H1 (cell line): ENCODE results near the gene FAM120A. TPM values are rescaled to one million over a fixed set of nuclear protein-coding genes. Genes with fewer than 3 reads are reported as not detected.

ENCODE experiments used
- CTCF ChIA-PET: fragments of 300-600 bp; sonication (Branson Sonifier 250); formaldehyde crosslinking; loops from one replicate; lab custom pipeline; 2021; ENCODE audit not compliant: partially characterized antibody; lab: Charles Lee
- POLR2A ChIA-PET: fragments of 300-600 bp; sonication (Branson Sonifier 250); formaldehyde crosslinking; loops from one replicate; lab custom pipeline; 2021; ENCODE audit warnings: inconsistent platforms; ENCODE audit not compliant: partially characterized antibody; lab: Charles Lee
- DNase-seq, 2 experiments: peaks; one replicate each; pipeline versions ENCODE4 v3.0.0 to v3.0.0-alpha.2; 2010 to 2022; ENCODE audit warnings: low spot score in 2 of 2, low read depth in 1 of 2, mixed read lengths in 1 of 2
- FAIRE-seq: peaks from 2 replicates; lab custom pipeline; 2011; peaks lifted over from hg19 to GRCh38; lab: Jason Lieb, UNC
- H2AFZ ChIP-seq: 2 replicates; pipeline ENCODE4 v1.8.1; 2012; ENCODE audit warnings: low read length, inconsistent platforms
- H2AK5ac ChIP-seq: 2 replicates; pipeline ENCODE4 v1.6.1; 2013; ENCODE audit warnings: low read depth, low read length
- H2BK120ac ChIP-seq: replicated peaks from 2 replicates; pipeline ENCODE3; 2013; ENCODE audit warnings: low read depth, low read length, inconsistent platforms
- H2BK12ac ChIP-seq: 2 replicates; pipeline ENCODE4 v1.6.1; 2013; ENCODE audit warnings: low read depth, low read length
- H2BK15ac ChIP-seq: 2 replicates; pipeline ENCODE4 v1.6.1; 2013; ENCODE audit warnings: low read length
- H2BK20ac ChIP-seq: 2 replicates; pipeline ENCODE4 v1.6.1; 2013; ENCODE audit warnings: low read length
- H2BK5ac ChIP-seq: 2 replicates; pipeline ENCODE4 v1.6.1; 2013; ENCODE audit warnings: low read depth, low read length
- H3K14ac ChIP-seq: 2 replicates; pipeline ENCODE4 v1.6.1; 2013; ENCODE audit warnings: inconsistent platforms; ENCODE audit not compliant: insufficient read length
- H3K18ac ChIP-seq: 2 replicates; pipeline ENCODE4 v1.6.1; 2013; ENCODE audit warnings: low read length; ENCODE audit errors: extremely low read depth
- H3K23ac ChIP-seq: 2 replicates; pipeline ENCODE4 v1.6.1; 2013; ENCODE audit warnings: inconsistent platforms; ENCODE audit not compliant: insufficient read length
- H3K23me2 ChIP-seq: 2 replicates; pipeline ENCODE4 v1.6.1; 2013; ENCODE audit warnings: low read depth, low read length
- H3K27ac ChIP-seq: 2 replicates; pipeline ENCODE4 v1.6.1; 2011; ENCODE audit warnings: low read depth, low read length, inconsistent platforms
- H3K27me3 ChIP-seq, 4 experiments: replicated peaks in 1 of 4; 1 replicate in 1 of 4; 2 replicates in 3 of 4; pipeline versions ENCODE4 v1.6.1 to v1.8.1; 2011 to 2013; ENCODE audit warnings: low read length in 3 of 4, mild to moderate bottlenecking in 3 of 4, inconsistent platforms in 2 of 4, mixed read lengths in 2 of 4, moderate library complexity in 1 of 4; ENCODE audit not compliant: control insufficient read depth in 3 of 4, insufficient read depth in 3 of 4; ENCODE audit errors: extremely low read depth in 1 of 4
- H3K36me3 ChIP-seq, 4 experiments: 2 replicates each; pipeline versions ENCODE4 v1.6.1 to v1.8.1; 2011 to 2013; ENCODE audit warnings: mild to moderate bottlenecking in 4 of 4, low read length in 3 of 4, moderate library complexity in 2 of 4, control low read depth in 1 of 4, inconsistent platforms in 1 of 4; ENCODE audit not compliant: insufficient read depth in 4 of 4, control insufficient read depth in 2 of 4
- H3K4ac ChIP-seq: replicated peaks from 2 replicates; pipeline ENCODE3; 2013; ENCODE audit warnings: low read length, low read depth, mixed read lengths, inconsistent platforms; ENCODE audit not compliant: insufficient read length
- H3K4me1 ChIP-seq, 4 experiments: replicated peaks in 1 of 4; 1 replicate in 1 of 4; 2 replicates in 3 of 4; pipeline versions ENCODE4 v1.6.1 to v1.8.1; 2011 to 2013; ENCODE audit warnings: low read length in 3 of 4, inconsistent platforms in 2 of 4, mixed read lengths in 1 of 4; ENCODE audit not compliant: insufficient read depth in 4 of 4, control insufficient read depth in 3 of 4
- H3K4me2 ChIP-seq, 2 experiments: 2 replicates each; pipeline versions ENCODE4 v1.6.1 to v1.8.1; 2011 to 2013; ENCODE audit warnings: low read depth in 2 of 2, low read length in 2 of 2, control low read depth in 1 of 2, inconsistent platforms in 1 of 2, mild to moderate bottlenecking in 1 of 2; ENCODE audit not compliant: insufficient read depth in 1 of 2
- H3K4me3 ChIP-seq, 4 experiments: fragments of 200-600, 300-600 bp in 1 of 4; sonication (generic), shearing (Covaris generic), sonication (Bioruptor Twin) in 1 of 4; 2 replicates each; pipeline versions ENCODE4 v1.5.1 to v1.8.1; 2011 to 2016; ENCODE audit warnings: low read length in 4 of 4, low read depth in 3 of 4, control low read depth in 2 of 4, inconsistent platforms in 2 of 4, mild to moderate bottlenecking in 2 of 4, mixed read lengths in 1 of 4, moderate library complexity in 1 of 4; ENCODE audit not compliant: insufficient read depth in 2 of 4; ENCODE audit errors: extremely low read depth in 1 of 4
- H3K56ac ChIP-seq: replicated peaks from 2 replicates; pipeline ENCODE3; 2013; ENCODE audit warnings: low read depth, mild to moderate bottlenecking, mixed read lengths, low read length, inconsistent platforms; ENCODE audit not compliant: insufficient read length
- H3K79me1 ChIP-seq: 2 replicates; pipeline ENCODE4 v1.6.1; 2013; ENCODE audit warnings: low read depth, low read length, control low read depth
- H3K79me2 ChIP-seq, 2 experiments: 2 replicates each; pipeline versions ENCODE4 v1.6.1 to v1.8.1; 2012 to 2013; ENCODE audit warnings: low read length in 2 of 2, mild to moderate bottlenecking in 2 of 2, inconsistent platforms in 1 of 2; ENCODE audit not compliant: insufficient read depth in 2 of 2, control insufficient read depth in 1 of 2
- H3K9ac ChIP-seq, 4 experiments: replicated peaks in 1 of 4; 1 replicate in 1 of 4; 2 replicates in 3 of 4; pipeline versions ENCODE4 v1.6.1 to v1.8.1; 2011 to 2013; ENCODE audit warnings: low read depth in 3 of 4, low read length in 3 of 4, control low read depth in 2 of 4, mild to moderate bottlenecking in 2 of 4, moderate library complexity in 2 of 4, inconsistent platforms in 1 of 4; ENCODE audit errors: extremely low read depth in 1 of 4
- H3K9me3 ChIP-seq, 2 experiments: 2 replicates each; pipeline versions ENCODE4 v1.6.1 to v1.8.1; 2012 to 2013; ENCODE audit warnings: mild to moderate bottlenecking in 2 of 2, moderate library complexity in 2 of 2, control low read depth in 1 of 2, inconsistent platforms in 1 of 2, low read depth in 1 of 2, low read length in 1 of 2, mixed read lengths in 1 of 2; ENCODE audit not compliant: insufficient read depth in 2 of 2
- H4K20me1 ChIP-seq, 2 experiments: replicated peaks in 1 of 2; 2 replicates each; pipeline versions ENCODE3 to v1.8.1; 2011 to 2013; ENCODE audit warnings: inconsistent platforms in 2 of 2, low read length in 2 of 2, mild to moderate bottlenecking in 1 of 2; ENCODE audit not compliant: insufficient read depth in 2 of 2, control insufficient read depth in 1 of 2
- H4K5ac ChIP-seq: 2 replicates; pipeline ENCODE4 v1.6.1; 2013; ENCODE audit warnings: low read length, low read depth, mixed read lengths, inconsistent platforms; ENCODE audit not compliant: insufficient read length
- H4K8ac ChIP-seq: 2 replicates; pipeline ENCODE4 v1.8.0; 2013; ENCODE audit warnings: mild to moderate bottlenecking, moderate library complexity, low read length, inconsistent platforms; ENCODE audit not compliant: insufficient read depth; ENCODE audit errors: extremely low read depth
- H4K91ac ChIP-seq: replicated peaks from 2 replicates; pipeline ENCODE3; 2013; ENCODE audit warnings: low read length, mixed read lengths, inconsistent platforms; ENCODE audit not compliant: insufficient read length
- NANOG ChIP-seq: IDR thresholded peaks from 2 replicates; pipeline ENCODE4 v1.6.1; 2011; ENCODE audit warnings: low read length, low read depth, mild to moderate bottlenecking, inconsistent platforms; ENCODE audit not compliant: insufficient read depth, poor library complexity, severe bottlenecking
- SP4 ChIP-seq: IDR thresholded peaks from 2 replicates; pipeline ENCODE4 v1.6.1; 2012; ENCODE audit warnings: low read length, inconsistent platforms
- WGBS, 2 experiments: shearing (Covaris generic) in 1 of 2; methylation state at CpG; one replicate each; pipeline versions ENCODE4 v1.1.6 to v1.1.7; 2013 to 2015; ENCODE audit warnings: low lambda C conversion rate in 2 of 2, mixed read lengths in 2 of 2, inconsistent platforms in 1 of 2, low coverage in 1 of 2, missing lambda C conversion rate in 1 of 2; ENCODE audit not compliant: insufficient replicate concordance in 2 of 2, insufficient coverage in 1 of 2, insufficient read length in 1 of 2; ENCODE audit errors: extremely low coverage in 1 of 2, missing lambda C conversion rate in 1 of 2; 5-methylcytosine and 5-hydroxymethylcytosine counted together
- polyA plus RNA-seq, 7 experiments: library from polyadenylated mRNA; depleted of rRNA in 3 of 7; stranded (reverse) in 5 of 7; unstranded in 2 of 7; fragments of >200 nt in 5 of 7; fragments of 200-250 nt in 2 of 7; gene quantifications; 1 replicate in 5 of 7; 2 replicates in 1 of 7; 4 replicates in 1 of 7; pipeline versions ENCODE4 v1.2.1 to v1.2.3, GENCODE V29; 2011 to 2013; ENCODE audit warnings: missing spikeins in 2 of 7, mixed read lengths in 2 of 7
- total RNA-seq: library from RNA; stranded (reverse); fragmentation: NEBNext Ultra II Directional; extraction: Animal tissue kit (Norgen Biotek cat#: 25700); gene quantifications from 2 replicates; pipeline ENCODE4 v1.2.1, GENCODE V29; 2021

The FAM120A gene
- total and polyA plus RNA-seq, 2 of the 8 experiments (the other 6 are each of a cell fraction or from before 2014, with no cell fraction given), result 24.9 to 54.7 TPM

DNA sequence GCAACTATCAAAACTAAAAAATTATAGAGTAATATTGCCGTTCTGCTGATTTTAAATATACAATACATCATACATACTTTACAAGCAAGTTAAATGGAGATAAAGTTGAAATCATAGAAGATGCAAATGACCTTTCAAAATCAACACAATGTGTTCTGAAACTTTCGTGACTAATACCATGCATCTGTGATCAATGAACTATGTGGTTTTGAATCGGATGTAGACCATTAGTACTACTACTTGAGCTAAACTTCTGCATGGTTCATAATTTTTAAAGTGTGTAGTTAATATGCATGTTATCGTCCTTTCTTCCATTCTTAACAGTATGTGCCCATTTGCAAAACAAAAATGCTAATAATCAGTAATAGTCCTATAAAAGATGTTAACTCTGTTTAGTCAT is 113.6 kb downstream of the FAM120A start:
- H3K23me2 ChIP-seq, result peaks cover 5% of the 10 kb centered on the region; the same call in 1 of the 2 replicates
- no peak overlapping the region for H3K9ac ChIP-seq
- H3K23ac ChIP-seq, result no peak overlapping the region
- no peak overlapping the region for H2BK15ac ChIP-seq
- no peak overlapping the region for H4K91ac ChIP-seq
- FAIRE-seq (no peak), DNase-seq (no peak)
- no peak overlapping the region for H4K5ac ChIP-seq
- H3K36me3 ChIP-seq, result peaks cover 8 to 28% (median 18%) of the 10 kb centered on the region in 4 experiments; a peak in 7 of 8 replicates
- WGBS, 2 experiments, result 88% methylated on average over 4 of the region's 4 CpGs; no CpG with 5 or more reads in 1 of the 2 experiments
- H2BK5ac ChIP-seq, result no peak overlapping the region
- no peaks in the 10 kb centered on the region for H3K27me3 ChIP-seq
- H3K18ac ChIP-seq, result no peak overlapping the region
- H3K9me3 ChIP-seq, result no peaks in the 10 kb centered on the region
- no peaks in the 10 kb centered on the region for H3K79me1 ChIP-seq
- H4K20me1 ChIP-seq, result peaks cover 0 to 2% of the 10 kb centered on the region in 2 experiments
- H2AK5ac ChIP-seq, result no peak overlapping the region
- no peak overlapping the region for H3K4ac ChIP-seq
- no peak overlapping the region for H3K56ac ChIP-seq
- H2BK120ac ChIP-seq, result no peak overlapping the region
- no peaks in the 10 kb centered on the region for H3K79me2 ChIP-seq
- H3K4me1 ChIP-seq, result peaks cover 0 to 8% (median 4%) of the 10 kb centered on the region in 4 experiments; a peak in 3 of 7 replicates
- no peak overlapping the region for H3K14ac ChIP-seq
- ChIA-PET CTCF (interaction anchor here (0.5 to 2.1 kb wide), 4 partner anchors 9 to 424 kb away, joined by 3 to 11 read pairs (median 6); no protein-coding TSS in a partner anchor), POLR2A (interaction anchor here (1.7 kb wide), 1 partner anchor 198 kb away, joined by 5 read pairs; no protein-coding TSS in a partner anchor)
- no peak overlapping the region for H2BK12ac ChIP-seq
- no peak overlapping the region for H3K4me2 ChIP-seq
- no peak overlapping the region for H3K4me3 ChIP-seq
- no peak overlapping the region for H3K27ac ChIP-seq
- H4K8ac ChIP-seq, result no peak overlapping the region
- no peak overlapping the region for H2AFZ ChIP-seq
- H2BK20ac ChIP-seq, result no peak overlapping the region
- no peak for TF ChIP-seq SP4
- no peak for TF ChIP-seq NANOG
